Superior temporal gyrus (tissue), 1 donor: ENCODE measurements around the gene CD200.
"Not testable (repeated sequence)": the region's sequence is repeated elsewhere in the genome, so short reads cannot be mapped to it uniquely, and the experiment has no call there.

Experiments
- DNase-seq: peaks from one replicate; pipeline ENCODE4 v3.0.0-alpha.2; 2016; ENCODE audit errors: extremely low spot score

The CD200 gene

DNA sequence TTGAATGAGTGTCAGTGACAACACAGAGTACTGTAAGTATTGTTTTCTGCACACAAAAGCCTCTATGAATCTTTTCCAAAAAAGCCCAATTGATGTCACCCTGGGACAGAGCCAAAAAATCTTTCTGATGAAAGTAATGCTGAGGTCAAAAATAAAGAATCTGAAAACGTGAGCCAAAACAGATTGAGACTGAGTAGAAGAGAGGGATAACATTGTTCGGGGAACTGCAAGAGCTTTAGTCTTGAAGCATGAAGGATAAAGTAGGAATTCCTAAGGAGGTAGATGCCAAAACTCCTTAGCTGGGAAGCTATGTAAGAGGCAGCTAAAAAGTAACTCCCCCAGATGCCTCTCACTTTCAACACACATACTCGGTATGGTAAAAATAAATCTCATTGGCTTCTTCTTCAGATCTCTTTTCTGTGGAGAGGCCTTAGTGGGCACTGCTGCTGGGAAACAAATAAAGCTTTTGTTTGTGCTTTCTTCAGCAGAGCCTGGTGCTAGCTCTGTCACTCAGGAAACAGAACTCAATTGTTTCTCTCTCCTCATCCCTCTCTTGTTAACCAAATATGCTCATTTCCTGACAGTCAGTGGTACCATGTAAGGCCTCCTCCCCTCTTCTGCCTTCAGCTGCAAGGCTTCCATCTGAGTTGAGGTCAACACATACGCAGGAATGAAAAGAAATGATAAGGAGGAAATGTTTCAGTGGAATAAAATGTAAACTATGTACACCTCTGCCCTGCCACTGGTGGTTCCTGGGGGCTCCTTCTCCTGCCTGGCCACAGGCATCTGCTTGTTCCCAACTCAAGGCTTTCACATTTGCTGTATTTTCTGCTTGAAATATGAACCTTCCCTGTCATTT is 58.1 kb downstream of the CD200 start:
- peak; percentile 95 for DNase-seq

GRCh38 chr3:112391648-112392047 is 58.7 kb downstream of the CD200 start:
- no peak for DNase-seq

- no peak for DNase-seq
Measured at GRCh38 chr3:112392393-112393359, 59.7 kb downstream of the CD200 start.

DNA sequence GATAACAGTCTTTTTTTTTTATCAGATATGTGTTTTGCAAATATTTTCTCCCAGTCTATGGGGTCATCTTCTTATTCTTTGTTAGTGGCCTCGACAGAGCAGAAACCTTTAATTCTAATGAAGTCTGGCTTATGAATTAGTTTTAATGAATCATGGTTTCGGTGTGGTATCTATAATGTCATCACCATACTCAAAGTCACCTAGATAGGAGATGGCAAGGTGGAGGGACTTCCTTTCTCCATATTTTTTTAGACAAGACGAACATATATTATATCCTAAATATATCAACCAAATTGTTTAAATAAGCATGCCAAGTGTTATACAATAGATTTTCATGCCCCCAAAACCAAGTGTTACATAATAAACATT is 60.4 kb downstream of the CD200 start:
- no peak for DNase-seq

DNA sequence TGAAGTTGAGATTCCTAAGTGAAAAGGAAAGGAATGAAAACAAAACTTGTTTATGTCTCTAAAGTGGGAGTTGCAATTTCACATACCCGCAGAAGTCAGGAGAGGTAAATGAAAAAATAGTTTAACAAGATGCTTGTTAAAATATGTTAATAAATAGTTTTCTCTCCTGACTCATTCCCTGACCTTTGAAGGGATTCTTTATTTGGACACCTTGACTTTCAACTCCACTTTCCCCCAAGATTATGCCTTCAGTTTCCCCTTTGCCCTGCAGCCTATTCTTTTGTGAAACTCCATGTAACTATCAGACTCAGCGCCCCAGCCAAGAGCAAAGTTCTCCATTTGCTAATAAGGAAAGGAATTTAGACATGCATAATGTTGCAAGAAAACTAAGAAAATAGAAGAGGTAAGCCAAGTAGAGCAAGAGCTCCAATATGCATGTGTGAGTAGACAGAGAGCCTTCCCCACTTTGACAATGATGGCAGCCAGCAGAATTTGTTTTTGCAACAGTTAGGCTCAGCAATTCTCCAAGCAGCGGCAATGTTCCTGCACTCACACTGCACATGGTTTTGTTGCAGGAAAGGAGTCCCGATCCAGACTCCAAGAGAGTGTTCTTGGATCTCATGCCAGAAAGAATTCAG is 61.2 kb downstream of the CD200 start:
- no peak for DNase-seq

GRCh38 chr3:112395181-112395895 is 62.4 kb downstream of the CD200 start:
- DNase-seq = no peak

GRCh38 chr3:112395896-112396290 is 62.9 kb downstream of the CD200 start:
- no peak for DNase-seq

DNA sequence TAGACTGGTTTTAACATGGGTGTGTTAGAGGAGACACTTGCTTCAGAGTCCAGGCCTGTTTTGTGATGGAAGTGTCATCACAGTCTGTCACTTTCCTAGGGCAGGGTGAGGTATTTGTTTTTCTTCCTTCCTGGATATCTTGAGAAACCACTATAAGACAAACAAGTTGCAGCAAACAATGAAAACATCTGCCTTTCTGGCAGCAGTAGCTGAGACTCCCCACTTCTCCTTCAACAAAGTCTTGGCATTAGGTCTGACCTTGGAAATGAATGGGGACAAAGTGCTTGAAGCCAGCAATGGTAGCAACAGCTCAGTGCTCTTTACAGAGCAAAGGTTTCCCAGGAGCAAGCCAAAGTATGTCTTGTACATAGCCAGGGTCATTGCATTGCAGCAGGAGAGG is 64.6 kb downstream of the CD200 start:
- DNase-seq = no peak

- DNase-seq = no peak
Measured at GRCh38 chr3:112399064-112399463, 66.1 kb downstream of the CD200 start.

DNA sequence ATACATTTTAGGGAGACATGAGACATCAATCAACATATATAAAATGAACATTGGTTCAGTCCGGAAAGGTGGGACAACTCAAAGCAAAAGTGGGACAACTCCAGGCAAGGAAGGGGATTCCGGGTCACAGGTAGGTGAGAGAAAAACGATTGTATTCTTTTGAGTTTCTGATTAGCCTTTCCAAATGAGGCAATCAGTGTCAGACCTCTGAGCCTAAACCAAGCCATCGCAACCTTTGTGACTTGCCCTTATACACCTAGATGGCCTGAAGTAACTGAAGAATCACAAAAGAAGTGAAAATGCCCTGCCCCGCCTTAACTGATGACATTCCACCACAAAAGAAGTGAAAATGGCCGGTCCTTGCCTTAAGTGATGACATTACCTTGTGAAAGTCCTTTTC is 66.6 kb downstream of the CD200 start:
- DNase-seq = not testable (repeated sequence)

- DNase-seq = not testable (repeated sequence)
Measured at GRCh38 chr3:112400317-112400716, 67.4 kb downstream of the CD200 start.

- no peak for DNase-seq
Measured at GRCh38 chr3:112401617-112402016, 68.7 kb downstream of the CD200 start.

DNA sequence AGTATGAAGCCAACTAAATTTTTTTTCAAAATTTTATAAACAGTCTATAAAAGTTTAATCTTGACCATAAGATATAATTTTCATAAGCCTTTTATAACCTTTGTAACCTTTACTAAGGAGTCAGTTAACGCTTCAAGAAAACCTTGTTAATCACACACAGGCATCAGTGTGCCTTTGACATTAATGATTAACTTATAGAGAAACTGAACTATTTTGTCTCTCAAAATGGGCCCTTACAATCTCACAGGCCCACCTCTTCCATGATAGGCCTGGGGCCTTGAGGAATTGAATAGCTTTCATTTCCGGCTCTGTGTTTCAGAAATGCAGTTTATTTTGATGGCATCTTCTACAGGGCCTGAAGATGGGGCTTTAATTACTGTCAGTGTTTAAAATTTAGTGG is 70.1 kb downstream of the CD200 start:
- DNase-seq = no peak

GRCh38 chr3:112404924-112405549 is 72.1 kb downstream of the CD200 start:
- DNase-seq = not testable (repeated sequence)

GRCh38 chr3:112405845-112406244 is 72.9 kb downstream of the CD200 start:
- no peak for DNase-seq

GRCh38 chr3:112407214-112407887 is 74.4 kb downstream of the CD200 start:
- DNase-seq = no peak

DNA sequence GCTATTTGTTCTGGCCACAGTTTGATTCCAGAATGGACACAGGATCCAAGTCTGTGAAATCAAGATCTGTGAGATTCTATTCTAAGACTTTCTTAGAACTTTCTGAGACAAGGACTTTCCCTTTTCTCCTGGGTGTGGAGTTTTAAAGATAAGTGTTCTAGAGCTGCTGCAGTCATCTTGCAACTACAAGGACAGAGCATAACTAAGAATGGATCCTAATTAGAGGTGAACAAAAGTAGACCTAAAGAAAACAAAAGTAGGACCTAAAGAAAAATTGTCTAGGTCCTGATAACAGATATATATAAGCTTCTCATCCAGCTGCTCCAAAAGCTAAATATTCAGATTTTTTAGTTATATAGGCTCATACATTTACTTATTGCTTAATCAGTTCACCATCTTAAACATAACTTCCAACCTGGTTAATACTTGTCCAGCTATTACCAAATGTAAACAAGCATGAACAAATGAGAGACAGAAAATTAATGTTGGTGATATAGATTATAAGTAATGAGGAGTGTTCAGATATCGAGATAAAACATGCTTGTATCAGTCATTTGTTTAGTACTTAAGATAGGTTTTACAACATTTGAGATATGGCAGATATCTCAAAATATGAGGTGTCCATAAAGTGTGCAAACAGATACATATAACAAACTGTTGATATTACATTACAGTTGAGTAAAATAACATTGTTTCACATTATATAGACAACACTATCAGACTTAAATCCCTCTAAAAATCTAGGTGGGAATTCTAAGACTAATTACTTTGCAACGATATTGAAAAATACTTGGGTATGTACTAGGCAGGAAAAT is 75.1 kb downstream of the CD200 start:
- no peak for DNase-seq

DNA sequence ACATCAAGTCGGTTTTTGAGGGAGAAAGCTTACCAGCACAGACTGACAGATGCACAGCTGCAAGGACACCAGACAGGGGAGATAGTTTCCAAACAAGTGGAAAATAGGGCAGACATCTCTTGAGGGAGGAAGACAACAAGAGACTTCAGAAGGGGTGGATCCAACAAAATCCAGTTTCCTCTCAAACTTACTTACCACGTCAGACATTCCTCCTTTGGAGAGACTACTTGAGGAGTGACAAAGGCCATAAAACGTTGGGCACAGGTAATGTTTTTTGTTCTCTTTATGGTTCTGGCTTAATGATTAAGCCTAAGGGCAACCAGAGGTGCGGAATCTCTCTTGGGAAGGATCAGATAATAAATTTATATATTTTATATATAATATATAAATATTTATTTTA is 76.1 kb downstream of the CD200 start:
- no peak for DNase-seq

GRCh38 chr3:112411425-112411824 is 78.5 kb downstream of the CD200 start:
- no peak for DNase-seq
